Testis (tissue), 3 donors: ENCODE data around the gene SNX7. TPM values are rescaled to one million over a fixed set of nuclear protein-coding genes. Genes with fewer than 3 reads are reported as not detected.

Source experiments
- DNase-seq: peaks from one replicate; pipeline ENCODE4 v3.0.0-alpha.2; 2019
- H3K27ac ChIP-seq, 2 donors: fragments of 200-600 bp; sonication (generic); one replicate each; pipeline ENCODE4 v1.5.1; 2019
- H3K27me3 ChIP-seq: fragments of 200-600 bp; sonication (generic); one replicate; pipeline ENCODE4 v1.5.1; 2019
- H3K36me3 ChIP-seq: fragments of 200-600 bp; sonication (generic); one replicate; pipeline ENCODE4 v1.5.1; 2017; ENCODE audit warnings: low read depth; ENCODE audit errors: missing control alignments
- H3K4me1 ChIP-seq: fragments of 200-600 bp; sonication (generic); one replicate; pipeline ENCODE4 v1.5.1; 2019
- H3K4me3 ChIP-seq, 2 donors: fragments of 200-600 bp; sonication (generic); one replicate each; pipeline ENCODE4 v1.5.1; 2017 to 2019
- H3K9me3 ChIP-seq: fragments of 200-600 bp; sonication (generic); one replicate; pipeline ENCODE4 v1.5.1; 2017
- CTCF ChIP-seq, 3 experiments: fragments of 450-650 bp in 2 of 3; fragments of 200-600 bp in 1 of 3; sonication (generic) in 1 of 3; IDR thresholded peaks; one replicate each; pipeline ENCODE4 v1.5.1; 2016 to 2019; ENCODE audit warnings: antibody characterized with exemption in 3 of 3, mild to moderate bottlenecking in 2 of 3, moderate library complexity in 1 of 3
- POLR2A ChIP-seq: fragments of 450-650 bp; IDR thresholded peaks from one replicate; pipeline ENCODE4 v1.6.1; 2017; ENCODE audit warnings: antibody characterized with exemption, mild to moderate bottlenecking, moderate library complexity
- WGBS, 2 donors: methylation state at CpG; one replicate each; pipeline ENCODE4 v1.1.5; 2018; 5-methylcytosine and 5-hydroxymethylcytosine counted together
- intact Hi-C: fragments of 100-400 bp; cut with DNase I; formaldehyde crosslinking; loops from one replicate; pipeline ENCODE4 v1.15.1; 2023; ENCODE audit warnings: low total_unique reads
- polyA plus RNA-seq: library from polyadenylated mRNA; stranded (reverse); fragments of 350-450 nt; fragmentation: Illumina TruSeq; extraction: RNeasy Lipid Tissue Mini Kit (QIAGEN cat#74804); gene quantifications from one replicate; pipeline ENCODE4 v1.2.3, GENCODE V29; 2014; ENCODE audit warnings: low read depth, low replicate concordance; ENCODE audit not compliant: insufficient read depth
- total RNA-seq, 2 donors: library from RNA; depleted of rRNA; stranded (reverse); fragments of >200 nt; gene quantifications; one replicate each; pipeline ENCODE4 v1.2.3, GENCODE V29; 2016

SNX7 gene
- total and polyA plus RNA-seq, 3 donors from 2014 or later = 29.7 to 36.2 (median 32.0) TPM

DNA sequence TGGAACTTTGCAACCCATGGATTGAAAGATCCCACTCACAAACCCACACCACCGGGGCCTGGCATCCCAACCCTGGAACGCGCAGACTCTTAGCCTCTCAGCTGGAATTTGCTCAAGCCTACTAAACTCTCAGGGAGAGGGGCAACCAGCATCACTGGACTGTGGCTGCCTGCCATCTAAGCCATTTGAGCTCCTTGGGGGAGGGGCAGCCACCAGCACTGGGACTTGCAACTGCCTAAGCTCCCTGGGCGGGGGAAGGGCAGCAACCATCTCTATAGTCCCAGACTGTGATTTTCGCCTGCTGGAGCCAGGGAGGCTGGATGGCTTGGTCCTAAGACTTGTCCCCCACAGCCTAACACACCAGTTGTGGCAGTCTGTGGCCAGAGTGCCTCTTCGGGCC, 122.3 kb downstream of the SNX7 start:
- intact Hi-C loops = no loop called here
- H3K4me3 ChIP-seq = no peak overlapping the region
- DNase-seq = no peak
- no peak overlapping the region for H3K27ac ChIP-seq
- 97% methylated on average over 6 of the region's 6 CpGs; no CpG with 5 or more reads in 1 of the 2 donors for WGBS, 2 donors
- no peaks in the 10 kb centered on the region for H3K4me1 ChIP-seq
- H3K9me3 ChIP-seq = no peaks in the 10 kb centered on the region
- no peak for TF ChIP-seq POLR2A
- no peak for TF ChIP-seq CTCF (IDR thresholded peaks at IDR 0.05)
- no peaks in the 10 kb centered on the region for H3K27me3 ChIP-seq
- H3K36me3 ChIP-seq = no peaks in the 10 kb centered on the region

- no peaks in the 10 kb centered on the region for H3K4me1 ChIP-seq
- H3K27ac ChIP-seq = no peak overlapping the region
- no peak overlapping the region for H3K4me3 ChIP-seq
- no peak for TF ChIP-seq CTCF (IDR thresholded peaks at IDR 0.05)
- TF ChIP-seq POLR2A = no peak
- no peaks in the 10 kb centered on the region for H3K27me3 ChIP-seq
- 70 to 76% methylated on average over 6 of the region's 6 CpGs for WGBS, 2 donors
- no peak for DNase-seq
- no peaks in the 10 kb centered on the region for H3K36me3 ChIP-seq
- no peaks in the 10 kb centered on the region for H3K9me3 ChIP-seq
- intact Hi-C loops = no loop called here
These were observed 130.0 kb downstream of the SNX7 start for GRCh38 chr1:98791498-98791897.

GRCh38 chr1:98792123-98792522, 130.6 kb downstream of the SNX7 start:
- intact Hi-C loops = no loop called here
- H3K4me3 ChIP-seq = no peak overlapping the region
- no peaks in the 10 kb centered on the region for H3K9me3 ChIP-seq
- no peak for DNase-seq
- H3K27me3 ChIP-seq = no peaks in the 10 kb centered on the region
- H3K4me1 ChIP-seq = no peaks in the 10 kb centered on the region
- no peak for TF ChIP-seq POLR2A
- TF ChIP-seq CTCF (IDR thresholded peaks at IDR 0.05) = no peak
- WGBS, 2 donors = 26 to 33% methylated on average over 1 of the region's 1 CpG
- no peaks in the 10 kb centered on the region for H3K36me3 ChIP-seq
- H3K27ac ChIP-seq = peak overlapping the region in 1 of 2 donors; percentile 64

DNA sequence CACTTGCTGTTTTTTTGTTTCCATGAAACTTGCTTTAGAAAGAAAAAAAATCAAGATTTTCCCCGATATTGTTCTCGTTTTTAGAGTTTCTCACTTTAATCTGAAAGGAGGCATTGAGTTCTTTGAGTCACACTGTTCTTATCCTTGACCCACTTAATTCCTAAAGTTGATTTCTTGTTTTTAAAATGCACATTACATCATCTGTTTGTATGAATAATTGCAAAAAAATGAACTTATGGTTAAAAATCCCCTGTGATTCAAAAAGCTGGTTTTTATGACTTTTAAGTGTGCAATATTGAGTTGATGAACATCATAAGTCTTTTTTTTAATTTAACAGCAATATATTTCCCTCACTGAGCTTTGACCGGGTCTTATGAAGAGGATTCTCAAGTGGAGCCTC, 131.6 kb downstream of the SNX7 start:
- WGBS, 2 donors = 43 to 52% methylated on average over 3 of the region's 3 CpGs
- no peaks in the 10 kb centered on the region for H3K9me3 ChIP-seq
- no peaks in the 10 kb centered on the region for H3K27me3 ChIP-seq
- intact Hi-C loops = no loop called here
- H3K27ac ChIP-seq = no peak overlapping the region
- TF ChIP-seq CTCF (IDR thresholded peaks at IDR 0.05) (no peak), POLR2A (no peak)
- no peaks in the 10 kb centered on the region for H3K4me1 ChIP-seq
- no peak overlapping the region for H3K4me3 ChIP-seq
- H3K36me3 ChIP-seq = no peaks in the 10 kb centered on the region
- DNase-seq = no peak

DNA sequence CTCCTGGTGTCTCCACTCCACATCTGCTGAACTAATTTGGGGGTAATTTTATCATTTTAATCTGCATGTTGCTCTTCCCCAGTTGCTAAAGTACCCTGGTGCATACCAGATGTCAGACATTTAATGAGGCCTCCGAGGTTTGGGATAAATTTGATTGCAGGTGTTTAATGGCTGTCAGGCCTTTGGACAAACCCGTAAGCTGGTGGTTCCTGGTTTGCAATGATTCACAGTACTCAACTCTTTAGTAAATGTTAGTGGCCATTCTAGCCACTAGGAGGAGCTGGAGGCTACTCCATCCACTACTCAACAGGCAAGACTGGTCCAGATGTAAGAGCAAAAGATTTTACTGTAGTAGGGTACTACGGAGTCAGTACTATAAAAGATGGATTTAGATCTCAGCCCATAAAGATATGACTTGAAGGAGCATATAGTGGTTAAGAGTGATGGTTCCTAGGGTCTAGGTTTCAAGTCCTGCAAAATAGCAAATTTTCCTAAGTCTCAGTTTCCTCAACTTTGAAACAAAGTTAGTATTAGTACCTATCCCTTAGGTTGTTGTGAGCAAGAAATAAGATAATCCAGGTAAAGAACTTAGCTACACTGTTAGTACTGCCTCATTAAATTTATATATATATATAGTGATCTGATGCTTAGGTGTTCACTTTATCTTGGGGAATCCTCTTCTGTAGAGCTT, 132.8 kb downstream of the SNX7 start:
- Histone ChIP-seq H3K36me3 (no peaks in the 10 kb centered on the region), H3K27me3 (no peaks in the 10 kb centered on the region), H3K4me1 (no peaks in the 10 kb centered on the region), H3K9me3 (no peaks in the 10 kb centered on the region), H3K4me3 (no peak overlapping the region), H3K27ac (no peak overlapping the region)
- WGBS, 2 donors = 52% methylated on average over 3 of the region's 3 CpGs
- intact Hi-C loops = no loop called here
- DNase-seq = peak; percentile 72
- TF ChIP-seq CTCF (IDR thresholded peaks at IDR 0.05) (peak; percentile 51 to 57 (median 54)), POLR2A (no peak)
